Brain pericyte (primary cell): ENCODE results near the gene STK10.

ENCODE experiments used
- DNase-seq: peaks from one replicate; pipeline ENCODE4 v3.0.0-alpha.2; 2012; ENCODE audit warnings: low read depth, low spot score

STK10 gene

GRCh38 chr5:172110260-172110815 lies 77.7 kb downstream of the STK10 start:
- DNase-seq: no peak

GRCh38 chr5:172109749-172110148 lies 78.3 kb downstream of the STK10 start:
- DNase-seq: no peak

DNA sequence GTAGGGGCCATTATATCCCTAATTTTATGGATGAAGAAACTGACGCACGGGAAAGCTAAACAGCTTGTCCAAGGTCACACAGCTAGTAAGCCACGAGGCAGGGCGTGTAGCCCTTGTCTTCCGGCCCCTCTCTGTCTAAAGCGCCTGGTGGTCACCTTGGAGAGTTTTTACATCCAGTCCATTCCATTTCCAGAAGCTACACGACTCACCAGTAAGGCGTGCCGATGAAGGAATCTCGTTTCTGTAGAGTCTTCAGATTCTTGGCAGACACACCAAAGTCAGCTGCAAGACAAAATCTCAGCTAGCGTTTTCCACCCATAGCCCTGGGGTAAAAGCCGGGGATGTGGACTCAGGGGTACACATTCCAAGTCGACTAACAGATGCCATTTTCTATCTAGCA lies 80.5 kb downstream of the STK10 start:
- DNase-seq: no peak

GRCh38 chr5:172106511-172107356 lies 81.3 kb downstream of the STK10 start:
- DNase-seq: no peak

GRCh38 chr5:172105811-172106210 lies 82.2 kb downstream of the STK10 start:
- no peak for DNase-seq

DNA sequence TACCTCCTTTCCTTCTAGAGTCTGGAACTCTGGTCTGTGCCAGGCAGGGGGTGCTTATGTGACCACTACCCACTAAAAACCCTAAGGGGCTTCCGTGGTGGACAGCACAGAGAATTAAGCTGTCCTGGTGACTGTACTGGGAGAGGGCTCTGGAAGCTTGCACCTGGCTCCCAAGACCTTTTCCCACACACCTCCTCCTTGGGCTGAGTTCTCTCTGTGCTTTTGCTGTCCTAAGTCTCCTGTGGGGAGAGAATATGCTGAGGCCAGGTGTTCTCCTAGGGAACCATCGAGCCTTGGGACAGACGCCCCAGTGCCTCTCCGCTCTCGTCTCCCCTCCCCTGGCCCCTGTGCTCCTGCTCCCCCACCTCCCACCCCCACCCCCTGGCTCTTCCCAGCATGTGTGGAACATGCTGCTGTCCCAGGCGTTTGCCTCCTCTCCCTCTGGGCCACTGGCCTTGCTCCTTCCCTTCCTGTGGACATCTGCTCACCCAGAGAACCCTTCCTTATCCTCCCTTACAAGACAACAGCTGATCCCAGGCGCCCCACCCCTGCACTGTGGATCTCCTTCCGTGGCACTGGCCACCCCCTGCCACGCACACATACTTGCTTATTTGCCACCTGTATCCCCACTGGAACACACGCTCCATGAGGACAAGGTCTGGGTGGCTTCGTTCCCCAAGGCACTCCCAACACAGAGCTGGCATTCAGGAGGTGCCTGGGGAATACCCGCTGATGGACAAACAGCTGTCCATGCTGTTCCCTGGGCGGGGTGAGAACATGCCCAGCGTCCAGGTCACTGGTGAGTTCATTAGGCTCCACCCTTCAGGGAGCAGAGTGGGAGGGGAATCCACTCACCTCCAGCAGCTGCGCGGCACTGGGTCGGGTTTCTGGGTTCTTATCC lies 83.0 kb downstream of the STK10 start:
- DNase-seq: no peak

DNA sequence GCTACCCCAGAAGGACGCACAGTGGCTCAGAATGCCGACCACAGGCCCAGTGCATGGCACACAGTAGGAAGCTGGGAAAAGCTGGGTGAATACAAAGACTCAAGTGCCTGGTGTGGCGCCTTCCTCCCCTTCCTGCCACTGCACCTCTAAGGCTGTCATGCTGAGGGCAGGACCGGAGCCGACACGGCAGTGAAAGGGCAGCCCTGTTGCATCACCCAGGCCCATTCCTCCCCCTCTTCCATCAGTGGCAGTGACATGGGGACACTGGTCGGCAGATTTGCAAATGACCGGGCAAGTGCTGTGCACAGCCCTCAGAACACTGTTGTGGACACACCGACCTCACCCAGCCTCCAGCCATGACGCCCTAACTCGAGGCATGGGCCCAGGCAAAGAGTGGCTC lies 84.0 kb downstream of the STK10 start:
- DNase-seq: no peak

DNA sequence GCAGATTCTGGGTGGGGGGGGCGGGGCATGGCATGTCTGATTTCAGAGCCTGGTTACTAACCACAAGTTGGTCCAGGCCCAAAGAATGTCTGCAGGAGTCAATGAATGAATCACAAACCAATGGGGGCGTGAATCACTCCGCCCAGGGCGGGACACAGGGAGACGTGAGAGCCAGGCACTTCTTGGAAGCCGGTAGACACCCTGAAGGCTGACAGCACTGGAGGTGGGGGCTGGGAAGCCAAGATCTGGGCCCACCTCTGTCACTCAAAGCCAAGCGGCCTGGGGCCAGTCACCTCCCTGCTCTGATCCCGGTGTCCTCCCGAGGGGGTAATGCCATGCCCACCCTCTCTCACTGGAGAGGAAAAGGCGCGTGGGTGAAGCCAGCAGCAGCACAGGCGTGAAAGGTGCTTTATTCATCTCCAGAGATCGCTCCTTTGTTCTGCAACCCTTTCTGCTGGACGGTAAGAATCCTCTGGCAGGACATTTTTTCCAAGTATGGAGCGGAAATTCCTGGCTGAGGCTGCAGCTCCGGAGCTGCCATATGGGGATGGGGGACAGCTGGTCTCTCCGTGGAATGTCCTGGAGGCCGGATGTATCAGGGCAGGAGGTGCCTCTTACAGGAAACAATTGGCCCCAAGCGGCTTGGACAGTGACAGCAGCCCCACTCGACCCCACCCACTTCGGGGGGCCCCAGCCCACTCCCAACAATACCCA lies 85.0 kb downstream of the STK10 start:
- DNase-seq: no peak

GRCh38 chr5:172102218-172102870 lies 85.7 kb downstream of the STK10 start:
- DNase-seq: no peak

GRCh38 chr5:172101547-172102217 lies 86.3 kb downstream of the STK10 start:
- no peak for DNase-seq

GRCh38 chr5:172098883-172099282 lies 89.1 kb downstream of the STK10 start:
- no peak for DNase-seq

DNA sequence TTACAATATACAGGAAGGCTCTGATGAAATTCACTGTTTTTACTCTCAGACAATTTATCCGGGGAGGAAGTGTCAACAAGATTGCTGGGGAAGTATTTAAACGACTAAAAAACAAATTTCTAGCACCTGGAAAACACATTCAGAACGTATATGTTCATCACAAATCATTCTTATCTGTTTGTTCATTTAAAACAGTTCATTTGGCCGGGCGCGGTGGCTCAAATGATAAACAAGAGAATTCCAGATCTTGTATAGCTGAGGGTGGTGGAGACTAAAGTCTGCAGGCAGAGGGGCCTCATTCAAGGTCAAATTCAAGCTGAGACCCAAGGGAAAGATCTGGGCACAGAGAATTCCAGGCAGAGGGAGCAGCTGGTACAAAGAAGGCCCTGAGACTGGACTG lies 90.0 kb downstream of the STK10 start:
- DNase-seq: no peak

DNA sequence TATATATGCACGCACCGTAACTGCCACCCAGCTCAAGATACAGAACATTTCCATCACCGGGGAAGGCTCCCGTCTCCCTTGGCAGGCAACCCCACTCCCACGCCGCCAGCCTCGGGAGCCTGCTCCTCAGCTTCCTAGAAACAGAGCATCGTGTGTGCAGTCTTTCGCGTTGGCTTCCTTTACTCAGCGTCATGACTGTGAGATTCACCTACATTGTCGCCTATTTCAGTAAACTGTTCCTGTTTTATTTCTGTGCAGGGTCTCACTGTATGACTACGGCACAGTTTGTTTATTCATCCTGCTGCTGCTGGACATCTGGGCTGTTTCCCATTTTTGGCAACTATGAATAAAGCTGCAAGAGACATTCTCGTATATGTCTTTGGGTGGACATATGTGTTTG lies 90.7 kb downstream of the STK10 start:
- DNase-seq: no peak

- DNase-seq: no peak
Observed at GRCh38 chr5:172096207-172096940, 91.7 kb downstream of the STK10 start.

DNA sequence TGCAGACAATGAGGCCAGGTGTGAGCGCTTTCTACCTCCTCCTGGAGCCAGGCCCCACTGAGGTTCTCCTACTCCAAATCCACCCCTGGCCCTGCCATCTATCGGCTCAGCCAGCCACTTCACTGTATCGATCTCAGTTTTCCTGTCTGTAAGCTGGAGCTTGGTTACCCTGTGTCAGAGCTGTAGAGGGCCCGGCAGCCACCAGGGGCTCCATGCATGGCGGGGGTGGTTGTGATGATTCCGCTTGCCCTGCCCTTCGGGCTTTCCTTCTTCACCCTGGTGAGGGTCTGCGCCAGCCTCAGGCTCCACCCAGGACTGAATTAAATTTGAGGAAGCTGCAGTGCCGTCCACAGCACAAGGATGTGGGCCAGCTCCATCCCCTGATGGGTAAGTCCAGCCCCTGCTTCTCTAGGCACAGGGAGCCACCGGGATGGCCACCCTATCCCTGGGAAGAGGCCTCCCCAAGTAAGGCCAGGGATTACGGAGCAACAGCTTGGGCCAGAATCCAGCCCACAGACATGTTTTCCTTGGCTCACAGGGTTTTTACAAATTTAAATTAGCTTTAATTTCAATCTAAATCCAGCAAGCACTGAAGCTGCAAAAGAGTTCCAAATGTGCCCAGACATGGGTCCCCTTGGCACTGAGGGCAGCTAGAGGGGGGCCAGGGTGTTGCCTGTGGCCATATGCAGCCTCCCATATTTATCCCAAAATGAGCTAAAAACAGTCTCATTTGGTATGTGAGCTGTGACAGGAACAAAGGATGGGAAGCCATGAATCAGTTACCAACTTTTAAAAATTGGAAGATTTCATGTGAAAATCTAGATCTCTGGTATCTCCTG lies 92.4 kb downstream of the STK10 start:
- no peak for DNase-seq

- DNase-seq: no peak
Observed at GRCh38 chr5:172093965-172094364, 94.1 kb downstream of the STK10 start.

DNA sequence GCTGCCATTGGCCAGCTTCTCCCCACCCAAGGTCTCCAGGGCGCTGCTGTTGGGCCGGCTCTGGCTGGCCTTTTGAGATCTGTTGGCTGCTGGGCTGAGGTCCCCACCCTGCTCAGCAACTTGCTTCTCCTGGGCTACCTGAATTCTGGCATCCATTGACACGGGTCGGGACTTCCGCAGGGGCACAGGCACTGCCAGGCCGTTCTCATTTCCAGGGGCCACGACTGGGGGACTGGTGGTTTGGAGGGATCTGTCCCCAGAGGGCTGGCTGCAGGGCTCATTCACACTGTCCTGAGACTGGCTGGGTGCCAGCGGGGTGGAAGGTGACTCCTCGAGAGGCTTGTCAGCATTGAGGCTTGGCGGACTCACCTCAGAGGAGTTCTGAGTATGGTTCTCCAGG lies 94.5 kb downstream of the STK10 start:
- no peak for DNase-seq

GRCh38 chr5:172091956-172092732 lies 95.9 kb downstream of the STK10 start:
- DNase-seq: no peak
